Activated T-cell treated with anti-CD3 and anti-CD28 coated beads, Interleukin-2, amount 50 U/mL, for 24 hours (primary cell): ENCODE results near the gene PCIF1.
A peak's percentile ranks its signal among the peaks of the same experiment; 100 is the strongest.
"Not testable (repeated sequence)": the region's sequence is repeated elsewhere in the genome, so short reads cannot be mapped to it uniquely, and the experiment has no call there.

Source experiments
- DNase-seq: peaks from one replicate; pipeline ENCODE4 v3.0.0-alpha.2; 2020
- H3K27ac Mint-ChIP-seq: 2 replicates; pipeline ENCODE4 v1.8.0; 2020; ENCODE audit warnings: mild to moderate bottlenecking, mixed read lengths
- H3K27me3 Mint-ChIP-seq: 2 replicates; pipeline ENCODE4 v1.8.0; 2020; ENCODE audit warnings: mixed read lengths
- H3K36me3 Mint-ChIP-seq: 2 replicates; pipeline ENCODE4 v1.8.0; 2020; ENCODE audit warnings: low read depth, mixed read lengths
- H3K4me1 Mint-ChIP-seq: 2 replicates; pipeline ENCODE4 v1.8.0; 2020; ENCODE audit warnings: low read depth, mixed read lengths
- H3K4me3 Mint-ChIP-seq: 2 replicates; pipeline ENCODE4 v1.8.0; 2020; ENCODE audit warnings: mild to moderate bottlenecking, moderate library complexity, mixed read lengths
- H3K9me3 Mint-ChIP-seq: 2 replicates; pipeline ENCODE4 v1.8.0; 2020; ENCODE audit warnings: mixed read lengths

PCIF1 gene

DNA sequence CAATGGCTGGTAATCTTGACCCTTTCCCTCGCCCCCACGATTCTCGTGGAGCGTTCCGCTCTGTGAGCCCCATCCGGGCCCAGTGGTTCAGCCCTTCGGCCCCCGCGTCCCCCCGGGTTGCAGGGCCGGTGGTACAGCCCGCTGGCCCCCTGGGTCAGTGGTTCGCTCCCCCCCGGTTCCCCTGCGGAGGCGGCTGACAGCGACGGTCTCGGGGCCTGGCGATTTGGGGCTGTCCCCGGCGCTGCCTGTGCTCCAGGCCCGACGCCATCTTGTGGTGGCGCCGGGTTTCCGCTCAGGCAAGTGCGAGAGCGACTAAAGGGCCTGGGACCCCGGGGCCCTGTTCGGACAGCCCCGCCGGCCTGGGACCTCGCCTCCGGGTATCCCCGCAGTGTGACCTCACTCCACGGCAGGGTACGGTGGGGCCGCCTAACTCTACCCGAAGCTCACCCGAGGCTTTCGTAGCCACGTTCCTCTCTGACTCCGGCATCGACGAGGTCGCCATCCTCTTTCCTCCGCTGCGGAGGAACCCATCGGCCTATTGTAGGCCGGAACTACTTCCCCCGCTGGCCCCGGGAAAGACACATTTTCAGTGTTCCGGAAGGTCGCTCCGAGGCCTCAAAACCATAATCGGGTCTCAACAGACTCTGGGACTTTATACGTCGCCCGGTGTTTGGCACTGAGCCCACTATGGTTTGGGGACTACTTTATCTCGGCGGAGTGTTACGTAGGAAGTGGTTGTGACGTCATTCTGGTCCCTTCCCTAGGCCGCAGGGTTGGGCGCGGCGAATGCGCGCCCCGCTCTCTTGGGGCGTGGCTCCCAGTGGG is 37.4 kb downstream of the PCIF1 start, which contains the start of gene ZNF335:
Gene ZNF335 (minus strand): TSS at position 529 of the 825 bp plus-strand sequence. CDS start 793 bp downstream, outside the sequence.
- Mint-ChIP-seq H3K36me3 (peaks cover 49% of the 10 kb centered on the region), H3K4me3 (peak within 1 kb of the TSS; percentile 80), H3K9me3 (no peaks in the 10 kb centered on the region), H3K27me3 (no peaks in the 10 kb centered on the region), H3K4me1 (peaks cover 19% of the 10 kb centered on the region), H3K27ac (peak within 1 kb of the TSS; percentile 100)
- peak; percentile 97 for DNase-seq

DNA sequence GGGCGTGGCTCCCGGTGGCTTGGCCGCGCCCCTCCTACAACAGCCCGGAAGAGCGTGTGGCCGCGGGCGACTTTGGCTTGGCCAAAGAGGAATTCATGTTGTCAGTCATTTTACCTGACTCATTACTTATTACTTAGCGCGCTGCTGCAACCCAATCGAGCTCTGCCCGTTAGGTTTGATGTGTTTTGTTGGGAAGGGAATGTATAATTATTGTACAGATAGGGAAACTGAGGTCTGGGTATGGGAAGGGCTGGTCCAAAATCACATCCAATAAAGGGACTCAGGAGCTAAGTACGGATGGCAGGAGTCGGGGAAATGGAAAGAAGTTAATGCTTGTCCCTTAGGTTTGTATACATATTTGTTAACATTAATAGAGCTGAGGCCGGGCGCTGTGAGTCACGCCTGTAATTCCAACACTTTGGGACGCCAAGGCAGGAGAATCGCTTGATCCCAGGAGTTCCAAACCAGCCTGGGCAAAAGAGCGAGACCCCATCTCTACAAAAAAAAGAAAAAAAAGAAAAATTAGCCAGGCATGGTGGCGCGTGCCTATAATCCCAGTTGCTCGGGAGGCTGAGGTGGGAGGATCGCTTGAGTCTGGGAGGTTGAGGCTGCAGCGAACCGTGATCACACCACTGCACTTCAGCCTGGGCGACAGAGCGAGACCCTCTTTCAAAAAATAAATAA is 38.2 kb downstream of the PCIF1 start:
- Mint-ChIP-seq H3K27me3 (no peaks in the 10 kb centered on the region), H3K4me3 (peak overlapping the region; percentile 80), H3K9me3 (no peaks in the 10 kb centered on the region), H3K36me3 (peaks cover 41% of the 10 kb centered on the region), H3K4me1 (peaks cover 19% of the 10 kb centered on the region), H3K27ac (peak overlapping the region; percentile 100)
- no peak for DNase-seq

DNA sequence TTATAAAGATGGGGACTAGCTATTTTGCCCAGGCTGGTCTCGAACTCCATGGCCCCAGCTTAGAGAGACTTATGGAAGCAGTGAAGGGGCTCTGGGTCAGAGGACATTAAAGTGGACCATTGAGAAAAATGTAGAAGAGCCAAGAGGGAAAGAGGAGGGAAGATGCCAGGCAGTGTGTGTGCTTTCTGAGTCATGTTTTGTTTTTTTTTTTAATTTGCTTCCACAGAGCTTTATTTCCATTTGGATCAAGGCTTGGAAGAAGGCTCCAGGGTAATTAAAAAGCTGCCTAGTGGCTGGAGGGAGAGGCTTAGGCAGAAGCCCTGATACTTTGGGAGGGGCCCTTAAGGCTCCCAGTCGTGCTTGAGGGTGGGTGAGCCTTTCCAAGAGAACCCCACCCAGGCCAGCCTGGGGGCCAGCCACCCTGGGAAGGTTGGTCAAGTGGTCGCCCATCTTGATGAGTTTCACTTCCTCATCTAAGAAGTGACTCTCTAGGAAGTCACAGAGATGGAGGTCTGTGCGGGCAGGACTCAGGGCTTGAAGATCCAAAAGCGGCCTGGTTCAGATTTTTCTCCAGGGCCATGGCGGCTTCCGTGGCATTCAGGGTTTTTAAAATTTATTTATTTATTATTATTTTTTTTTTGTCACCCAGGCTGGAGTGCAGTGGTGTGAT is 40.5 kb downstream of the PCIF1 start:
- H3K27me3 Mint-ChIP-seq = no peaks in the 10 kb centered on the region
- no peak for DNase-seq
- H3K4me1 Mint-ChIP-seq = peaks cover 9% of the 10 kb centered on the region
- no peak overlapping the region for H3K4me3 Mint-ChIP-seq
- H3K9me3 Mint-ChIP-seq = no peaks in the 10 kb centered on the region
- H3K27ac Mint-ChIP-seq = no peak overlapping the region
- H3K36me3 Mint-ChIP-seq = peaks cover 19% of the 10 kb centered on the region

DNA sequence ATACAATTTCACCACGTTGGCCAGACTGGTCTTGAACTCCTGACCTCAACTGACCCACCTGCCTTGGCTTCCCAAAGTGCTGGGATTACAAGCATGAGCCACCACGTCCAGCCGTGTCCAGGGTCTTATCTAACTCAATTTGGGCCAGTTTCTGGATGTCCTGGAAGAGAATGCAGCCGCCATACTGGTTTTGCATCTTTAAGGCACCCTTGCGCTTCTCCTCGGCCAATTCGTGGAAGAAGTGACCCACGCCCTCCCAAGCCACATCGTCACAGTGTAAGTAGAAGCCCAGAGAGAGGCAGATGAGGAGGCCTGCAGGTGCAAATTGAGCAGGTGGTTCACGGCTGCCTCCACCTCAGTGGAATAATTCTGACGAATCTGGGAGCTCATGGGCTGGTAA is 41.2 kb downstream of the PCIF1 start:
- Mint-ChIP-seq H3K4me3 (no peak overlapping the region), H3K4me1 (peaks cover 4% of the 10 kb centered on the region), H3K9me3 (no peaks in the 10 kb centered on the region), H3K27me3 (no peaks in the 10 kb centered on the region), H3K27ac (no peak overlapping the region), H3K36me3 (peaks cover 12% of the 10 kb centered on the region)
- DNase-seq = no peak

DNA sequence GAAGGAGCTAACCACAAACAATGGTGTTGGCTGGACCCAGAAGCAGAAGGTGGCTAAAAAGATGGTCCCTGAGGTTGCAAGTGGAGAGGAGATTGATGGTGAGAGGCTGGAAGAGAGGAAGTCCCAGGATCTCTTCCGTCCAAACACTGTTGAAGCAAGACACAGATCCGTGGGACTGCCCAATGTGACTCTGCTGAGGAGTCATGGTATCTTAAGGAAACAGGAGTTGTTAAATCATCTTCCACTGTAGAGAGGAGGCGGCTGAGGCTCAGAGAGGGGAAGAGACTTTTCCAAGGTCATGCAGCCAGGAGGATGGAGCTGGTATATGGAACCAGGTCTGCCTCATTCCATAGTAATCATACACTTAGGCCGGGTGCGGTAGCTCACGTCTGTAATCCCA is 41.6 kb downstream of the PCIF1 start:
- Mint-ChIP-seq H3K4me1 (peaks cover 4% of the 10 kb centered on the region), H3K27ac (no peak overlapping the region), H3K4me3 (no peak overlapping the region), H3K27me3 (no peaks in the 10 kb centered on the region), H3K36me3 (peaks cover 8% of the 10 kb centered on the region), H3K9me3 (no peaks in the 10 kb centered on the region)
- no peak for DNase-seq

DNA sequence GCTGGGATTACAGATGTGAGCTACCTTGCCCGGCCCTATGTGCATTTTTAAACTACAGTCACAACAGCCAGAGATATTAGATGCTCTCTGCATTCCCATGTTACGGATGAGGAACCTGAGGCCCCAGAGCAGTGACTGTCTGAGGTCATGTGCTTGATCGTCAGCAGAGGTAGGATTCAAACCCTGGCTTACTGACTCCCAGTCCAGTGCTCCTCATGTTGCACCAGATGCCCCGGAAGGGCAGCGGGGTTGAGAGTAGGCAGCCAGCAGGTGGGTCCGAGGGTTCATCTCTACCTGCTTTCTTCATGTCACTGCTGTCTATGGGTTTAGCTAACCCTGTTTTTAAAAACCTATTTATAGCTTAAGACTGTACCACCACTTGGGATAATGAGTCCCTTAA is 46.8 kb downstream of the PCIF1 start:
- Mint-ChIP-seq H3K36me3 (no peaks in the 10 kb centered on the region), H3K4me3 (no peak overlapping the region), H3K27me3 (peaks cover 2% of the 10 kb centered on the region), H3K27ac (no peak overlapping the region), H3K4me1 (peaks cover 3% of the 10 kb centered on the region), H3K9me3 (no peaks in the 10 kb centered on the region)
- no peak for DNase-seq

DNA sequence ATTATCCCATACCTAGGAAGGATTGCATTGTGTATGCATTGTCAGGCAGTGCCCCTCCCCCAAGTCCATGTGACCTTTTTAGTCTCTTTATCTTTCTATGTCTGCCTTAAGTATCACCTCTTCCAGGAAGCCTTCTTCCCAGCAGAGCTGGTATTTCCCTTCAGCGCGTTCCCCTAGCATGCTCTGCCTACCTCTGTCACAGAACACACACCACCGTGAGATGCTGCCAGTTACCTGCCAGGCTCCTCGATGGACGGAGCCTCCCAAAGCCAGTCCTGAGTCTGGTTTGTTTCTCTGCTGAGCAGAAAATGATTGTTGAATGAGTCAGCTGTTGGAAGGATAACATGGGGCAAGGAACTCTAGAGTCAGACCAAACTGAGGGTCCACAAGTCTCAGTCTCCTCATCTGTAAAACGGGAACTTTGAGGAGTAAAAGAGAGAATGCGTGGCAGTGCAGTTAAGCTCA is 48.8 kb downstream of the PCIF1 start:
- Mint-ChIP-seq H3K27ac (peak overlapping the region; percentile 17), H3K27me3 (peaks cover 2% of the 10 kb centered on the region), H3K4me3 (no peak overlapping the region), H3K36me3 (no peaks in the 10 kb centered on the region), H3K9me3 (no peaks in the 10 kb centered on the region), H3K4me1 (peaks cover 5% of the 10 kb centered on the region)
- DNase-seq = no peak

DNA sequence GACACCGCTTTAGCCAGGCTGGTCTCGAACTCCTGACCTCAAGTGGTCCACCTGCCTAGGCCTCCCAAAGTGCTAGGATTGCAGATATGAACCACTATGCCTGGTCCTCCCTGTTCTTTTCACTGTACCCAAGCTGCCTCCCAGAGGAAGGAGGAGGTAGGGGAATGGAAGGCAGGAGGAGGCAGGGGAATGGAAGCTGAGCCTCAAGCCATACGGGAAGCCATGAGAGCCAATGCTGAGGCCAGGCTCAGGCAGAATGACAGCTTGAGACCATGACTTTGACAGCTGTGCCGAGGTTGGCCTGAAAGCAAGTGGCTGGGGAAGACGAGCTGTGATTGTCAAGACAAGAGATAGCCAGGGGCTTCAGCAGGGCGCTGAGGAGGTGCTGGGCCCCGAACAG is 51.1 kb downstream of the PCIF1 start:
- H3K9me3 Mint-ChIP-seq = no peaks in the 10 kb centered on the region
- no peak overlapping the region for H3K4me3 Mint-ChIP-seq
- H3K4me1 Mint-ChIP-seq = peaks cover 5% of the 10 kb centered on the region
- H3K36me3 Mint-ChIP-seq = no peaks in the 10 kb centered on the region
- H3K27ac Mint-ChIP-seq = no peak overlapping the region
- no peak for DNase-seq
- H3K27me3 Mint-ChIP-seq = peaks cover 7% of the 10 kb centered on the region

DNA sequence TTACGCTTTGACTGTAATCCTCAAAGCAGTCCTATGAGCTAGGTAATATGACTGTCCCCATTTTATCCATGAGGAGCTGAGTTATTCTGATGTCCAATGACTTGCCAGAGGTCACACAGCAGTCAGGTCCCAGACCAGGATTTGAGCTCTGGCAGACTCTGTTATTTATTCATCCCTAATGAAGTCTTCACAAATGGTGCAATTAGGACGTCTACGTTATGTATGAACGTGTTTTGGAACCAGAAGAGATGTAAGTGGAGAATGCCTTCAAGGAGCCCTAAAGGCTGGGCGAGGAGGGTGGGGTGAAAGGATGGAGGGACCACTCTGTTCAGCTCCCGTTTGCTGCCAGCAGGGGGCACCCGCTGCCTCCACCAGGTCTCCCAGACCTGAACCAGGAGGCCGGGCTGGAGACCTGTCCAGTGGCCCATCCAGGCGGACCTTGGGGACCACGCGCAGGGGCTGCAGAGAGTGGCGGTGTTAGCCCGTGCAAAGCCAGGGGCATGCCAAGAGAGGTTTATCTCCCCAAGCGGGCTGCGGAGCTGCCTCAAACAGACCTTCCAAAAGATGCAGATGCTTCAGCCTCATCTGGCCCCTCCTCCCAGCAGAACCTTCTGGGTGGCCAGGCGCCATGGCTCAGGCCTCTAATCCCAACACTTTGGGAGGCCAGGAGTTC is 52.8 kb downstream of the PCIF1 start:
- peaks cover 7% of the 10 kb centered on the region for H3K27me3 Mint-ChIP-seq

DNA sequence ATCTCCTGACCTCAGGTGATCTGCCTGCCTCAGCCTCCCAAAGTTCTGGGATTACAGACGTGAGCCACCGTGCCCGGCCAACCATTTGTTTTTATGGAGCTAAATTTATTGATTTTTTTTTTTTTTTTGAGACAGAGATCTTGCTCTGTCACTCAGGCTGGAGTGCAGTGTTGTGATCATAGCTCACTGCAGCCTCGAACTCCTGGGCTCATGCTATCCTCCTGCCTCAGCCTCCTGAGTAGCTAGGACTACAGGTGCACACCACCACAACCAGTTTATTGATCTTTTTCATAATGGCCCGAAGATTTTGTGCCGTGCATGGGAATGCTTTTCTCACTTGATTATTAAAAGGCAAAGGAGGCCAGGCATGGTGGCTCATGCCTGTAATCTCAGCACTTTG is 54.3 kb downstream of the PCIF1 start:
- H3K27ac Mint-ChIP-seq, H3K4me1 Mint-ChIP-seq, H3K36me3 Mint-ChIP-seq, H3K27me3 Mint-ChIP-seq, H3K4me3 Mint-ChIP-seq, H3K9me3 Mint-ChIP-seq, DNase-seq: not testable (repeated sequence)

More for the DNA sequence above, 52.8 kb downstream of the PCIF1 start:
- H3K27ac Mint-ChIP-seq = no peak overlapping the region
- H3K4me1 Mint-ChIP-seq = peaks cover 5% of the 10 kb centered on the region
- no peaks in the 10 kb centered on the region for H3K36me3 Mint-ChIP-seq
- H3K9me3 Mint-ChIP-seq = no peaks in the 10 kb centered on the region
- peak; percentile 87 for DNase-seq
- H3K4me3 Mint-ChIP-seq = no peak overlapping the region

DNA sequence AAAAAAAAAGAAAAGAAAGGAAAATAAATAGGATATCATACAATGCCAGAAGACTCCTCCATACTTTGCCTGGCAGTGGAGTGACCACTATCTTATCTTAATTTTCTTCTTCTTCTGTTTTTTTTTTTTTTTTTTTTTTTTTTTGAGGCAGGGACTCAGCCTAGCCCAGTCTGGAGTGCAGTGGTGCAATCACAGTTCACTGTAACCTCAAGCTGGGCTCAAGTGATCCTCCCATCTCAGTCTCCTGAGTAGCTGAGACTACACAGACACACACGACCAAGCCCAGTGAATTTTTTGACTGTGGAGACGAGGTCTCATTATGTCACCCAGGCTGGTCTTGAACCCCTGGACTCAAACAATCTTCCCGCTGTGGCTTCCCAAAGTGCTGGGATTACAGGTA is 57.1 kb downstream of the PCIF1 start:
- no peak for DNase-seq
- Mint-ChIP-seq H3K27me3 (peaks cover 4% of the 10 kb centered on the region), H3K27ac (no peak overlapping the region), H3K9me3 (no peaks in the 10 kb centered on the region), H3K36me3 (no peaks in the 10 kb centered on the region), H3K4me3 (no peak overlapping the region), H3K4me1 (peaks cover 8% of the 10 kb centered on the region)

DNA sequence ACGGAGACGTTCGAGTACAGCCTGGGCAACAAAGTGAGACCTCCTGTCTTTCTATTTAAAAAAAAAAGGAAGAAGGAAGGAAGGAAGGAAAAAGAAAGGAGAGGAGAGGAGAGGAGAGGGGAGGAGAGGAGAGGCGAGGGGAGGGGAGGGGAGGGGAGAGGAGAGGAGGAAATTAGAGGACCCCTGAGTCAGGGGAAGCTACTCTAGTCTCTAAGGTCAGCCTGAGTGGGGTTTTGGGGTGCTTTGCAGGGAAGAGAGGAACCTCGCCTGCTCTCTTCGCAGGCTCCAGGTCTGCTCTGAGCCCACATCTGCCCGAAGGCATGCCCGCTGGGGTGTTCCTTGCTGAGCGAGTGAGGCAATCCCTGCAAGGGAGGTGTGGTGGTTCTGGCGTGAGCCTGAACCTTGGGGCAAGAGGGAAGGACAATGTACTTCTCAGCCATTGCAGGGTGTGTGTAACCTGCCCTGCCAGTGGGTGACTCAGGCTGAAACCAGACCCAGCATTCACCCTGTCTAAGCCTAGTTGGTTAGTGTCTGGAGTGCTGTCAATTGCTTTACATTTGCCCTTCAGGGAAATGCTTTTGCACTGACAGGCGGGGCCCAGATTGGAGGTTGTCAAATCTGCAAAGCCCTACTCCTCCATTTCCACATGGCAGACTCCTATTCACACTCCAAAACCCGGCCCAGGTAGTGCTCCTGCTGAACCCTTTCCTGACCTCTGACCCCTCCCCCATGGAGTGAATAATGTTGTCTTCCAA is 58.9 kb downstream of the PCIF1 start:
- Mint-ChIP-seq H3K4me3 (no peak overlapping the region), H3K27ac (no peak overlapping the region), H3K9me3 (no peaks in the 10 kb centered on the region), H3K4me1 (peaks cover 21% of the 10 kb centered on the region), H3K36me3 (no peaks in the 10 kb centered on the region), H3K27me3 (peaks cover 4% of the 10 kb centered on the region)
- DNase-seq = no peak

DNA sequence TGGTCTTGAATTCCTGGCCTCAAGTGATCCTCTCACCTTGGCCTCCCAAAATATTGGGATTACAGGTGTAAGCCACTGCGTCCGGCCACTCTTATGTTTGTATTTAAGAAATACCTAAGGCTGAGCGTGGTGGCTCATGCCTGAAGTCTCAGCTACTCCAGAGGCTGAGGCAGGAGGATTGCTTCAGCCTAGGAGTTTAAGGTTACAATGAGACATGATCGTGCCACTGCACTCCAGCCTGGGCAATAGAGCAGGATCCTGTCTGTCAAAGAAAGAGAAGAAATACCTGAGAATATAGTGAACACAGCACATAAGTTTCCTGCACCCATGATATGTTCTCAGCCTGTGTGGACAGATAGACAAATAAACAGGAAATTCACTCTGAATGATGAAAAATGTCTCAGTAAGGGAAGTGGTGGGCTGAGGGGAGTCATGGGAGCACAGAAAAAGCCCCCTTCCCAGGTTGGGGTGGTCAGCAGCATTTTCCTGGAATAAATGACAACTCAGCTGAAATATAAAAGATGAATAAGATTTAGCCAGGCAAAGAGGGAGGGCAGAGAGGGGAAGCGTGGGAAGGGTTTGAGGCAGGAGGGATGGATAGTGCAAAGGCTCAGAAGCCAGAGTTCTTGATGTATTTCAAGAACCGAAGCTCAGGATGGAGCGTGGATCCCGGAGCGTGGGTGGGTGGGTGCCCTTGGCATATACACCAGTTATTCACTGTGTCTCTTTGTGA is 60.4 kb downstream of the PCIF1 start:
- H3K27me3 Mint-ChIP-seq = no peaks in the 10 kb centered on the region
- H3K27ac Mint-ChIP-seq = no peak overlapping the region
- DNase-seq = no peak
- H3K4me3 Mint-ChIP-seq = no peak overlapping the region
- peaks cover 36% of the 10 kb centered on the region for H3K4me1 Mint-ChIP-seq
- no peaks in the 10 kb centered on the region for H3K36me3 Mint-ChIP-seq
- H3K9me3 Mint-ChIP-seq = no peaks in the 10 kb centered on the region
